Naive thymus-derived CD4-positive, alpha-beta T cell (primary cell): ENCODE measurements around the gene TBC1D10A. TPM values are rescaled to one million over a fixed set of nuclear protein-coding genes. Genes with fewer than 3 reads are reported as not detected.

Source experiments
- ATAC-seq: fragments of 150-1000 bp; cut with Tn5 transposase; 2 replicates; pipeline ENCODE4 v1.10.0; 2021; ENCODE audit warnings: mild to moderate bottlenecking, moderate library complexity
- CTCF ChIA-PET: fragments of 350-600 bp; sonication (Branson Sonifier 250); formaldehyde crosslinking; loops from one replicate; lab custom pipeline; 2021; ENCODE audit warnings: antibody characterized with exemption; lab: Charles Lee
- POLR2A ChIA-PET: fragments of 350-600 bp; sonication (Branson Sonifier 250); formaldehyde crosslinking; loops from one replicate; lab custom pipeline; 2021; ENCODE audit warnings: antibody characterized with exemption, inconsistent platforms; lab: Charles Lee
- DNase-seq, 9 donors: peaks; one replicate each; pipeline versions ENCODE4 v3.0.0 to v3.0.0-alpha.2; 2020 to 2022; ENCODE audit warnings: mixed read lengths in 1 of 9
- H3K27ac ChIP-seq: one replicate; pipeline ENCODE4 v1.7.0; 2013; ENCODE audit warnings: mild to moderate bottlenecking, low read depth, low read length, moderate library complexity
- H3K27me3 ChIP-seq, 2 donors: one replicate each; pipeline ENCODE4 v1.7.0; 2013; ENCODE audit warnings: low read length in 2 of 2, mild to moderate bottlenecking in 2 of 2, moderate library complexity in 2 of 2; ENCODE audit not compliant: control insufficient read depth in 2 of 2, insufficient read depth in 2 of 2
- H3K36me3 ChIP-seq, 3 experiments: 1 replicate in 2 of 3; 2 replicates in 1 of 3; pipeline ENCODE4 v1.7.0; 2013; ENCODE audit warnings: low read length in 3 of 3, mild to moderate bottlenecking in 3 of 3, moderate library complexity in 1 of 3; ENCODE audit not compliant: insufficient read depth in 3 of 3, control insufficient read depth in 2 of 3
- H3K4me1 ChIP-seq, 2 donors: one replicate each; pipeline ENCODE4 v1.7.0; 2013; ENCODE audit warnings: low read length in 2 of 2, mild to moderate bottlenecking in 2 of 2, moderate library complexity in 1 of 2; ENCODE audit not compliant: control insufficient read depth in 2 of 2, insufficient read depth in 2 of 2
- H3K4me3 ChIP-seq: 2 replicates; pipeline ENCODE4 v1.7.0; 2013; ENCODE audit warnings: mild to moderate bottlenecking, low read length
- H3K9me3 ChIP-seq, 3 experiments: 1 replicate in 2 of 3; 2 replicates in 1 of 3; pipeline ENCODE4 v1.7.0; 2013; ENCODE audit warnings: low read length in 3 of 3; ENCODE audit not compliant: control insufficient read depth in 2 of 3
- H3K27ac Mint-ChIP-seq, 9 donors: one replicate each; pipeline ENCODE4 v1.8.0; 2020 to 2022; ENCODE audit warnings: mixed read lengths in 9 of 9, mild to moderate bottlenecking in 8 of 9, moderate library complexity in 5 of 9, inconsistent platforms in 2 of 9
- H3K27me3 Mint-ChIP-seq, 5 donors: one replicate each; pipeline ENCODE4 v1.8.0; 2021 to 2022; ENCODE audit warnings: mixed read lengths in 5 of 5, mild to moderate bottlenecking in 1 of 5
- H3K36me3 Mint-ChIP-seq, 5 donors: one replicate each; pipeline ENCODE4 v1.8.0; 2020 to 2022; ENCODE audit warnings: mixed read lengths in 5 of 5, mild to moderate bottlenecking in 3 of 5, inconsistent platforms in 1 of 5
- H3K4me1 Mint-ChIP-seq, 7 donors: one replicate each; pipeline ENCODE4 v1.8.0; 2020 to 2022; ENCODE audit warnings: mixed read lengths in 7 of 7, mild to moderate bottlenecking in 3 of 7, inconsistent platforms in 1 of 7
- H3K4me3 Mint-ChIP-seq, 10 donors: one replicate each; pipeline ENCODE4 v1.8.0; 2020 to 2022; ENCODE audit warnings: mild to moderate bottlenecking in 10 of 10, mixed read lengths in 10 of 10, moderate library complexity in 6 of 10, inconsistent platforms in 2 of 10
- H3K9me3 Mint-ChIP-seq, 11 donors: one replicate each; pipeline ENCODE4 v1.8.0; 2020 to 2022; ENCODE audit warnings: mixed read lengths in 11 of 11, mild to moderate bottlenecking in 4 of 11, inconsistent platforms in 1 of 11, moderate library complexity in 1 of 11
- intact Hi-C, 2 donors: fragments of 100-400 bp; cut with micrococcal nuclease; formaldehyde crosslinking; loops; one replicate each; pipeline ENCODE4 v1.15.1; 2023
- polyA plus RNA-seq, 2 donors: library from polyadenylated mRNA; unstranded; fragments of 300-500 nt; fragmentation: Illumina TruSeq; gene quantifications; one replicate each; pipeline ENCODE4 v1.2.3, GENCODE V29; 2021
- total RNA-seq, 6 experiments: library from RNA in 5 of 6; stranded (reverse) in 5 of 6; gene quantifications; 1 replicate in 5 of 6; 2 replicates in 1 of 6; pipeline ENCODE4 v1.2.3 and lab custom pipeline; 2021 to 2026

The TBC1D10A gene
- total and polyA plus RNA-seq, 7 experiments from 2014 or later: 47.2 to 84.7 (median 70.9) TPM

DNA sequence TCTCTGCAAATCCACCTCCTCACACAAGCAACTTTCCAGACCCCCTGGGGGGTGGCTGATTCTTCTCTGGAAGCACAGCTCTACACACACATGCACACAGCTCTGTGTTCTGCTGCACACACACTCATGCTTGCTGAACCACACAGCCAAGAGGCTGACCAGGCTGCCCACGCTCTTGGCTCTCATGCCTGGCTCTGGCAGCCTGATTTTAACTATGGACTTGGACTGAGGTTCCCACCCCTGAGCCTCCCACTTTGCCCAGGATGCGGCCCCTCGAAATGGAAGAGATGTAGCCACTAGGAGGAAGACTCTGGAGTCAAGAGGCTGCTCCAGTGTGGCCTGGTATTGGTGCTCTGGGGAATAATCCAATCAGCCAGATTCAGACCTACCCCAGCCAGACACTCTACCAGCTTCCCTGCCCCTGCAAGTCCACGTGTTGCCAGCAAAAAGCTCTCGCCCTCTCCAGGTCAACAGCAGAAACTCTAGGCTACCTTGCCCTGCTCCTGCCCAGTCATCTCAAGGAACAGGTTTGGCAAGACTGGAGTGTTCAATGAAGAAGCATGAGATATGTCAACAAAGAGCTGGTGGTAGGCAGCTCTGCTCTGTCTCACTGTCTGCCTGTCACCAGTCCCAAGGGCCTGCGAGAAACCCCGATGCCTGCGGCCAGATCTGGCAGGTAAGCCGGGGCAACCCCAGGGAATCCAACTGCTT lies 28.6 kb downstream of the TBC1D10A start:
- ChIA-PET POLR2A (interaction anchor here (2.2 to 48.9 kb wide), 3 partner anchors 3 to 58 kb away, joined by 13 to 1265 read pairs (median 1265); partner anchors contain the start of genes CASTOR1, CCDC157, SF3A1 and TBC1D10A), CTCF (interaction anchor here (0.7 to 7.4 kb wide), 4 partner anchors 9 to 126 kb away, joined by 3 to 48 read pairs (median 5); partner anchors contain the start of genes CASTOR1 and RNF215)
- Mint-ChIP-seq H3K27me3 (no peaks in the 10 kb centered on the region), H3K36me3 (peaks cover under 1 to 50% (median 32%) of the 10 kb centered on the region in 5 donors), H3K4me3 (peak overlapping the region in 9 of 10 donors; percentile 21 to 80 (median 72)), H3K4me1 (peaks cover 47 to 99% (median 88%) of the 10 kb centered on the region in 7 donors), H3K9me3 (no peaks in the 10 kb centered on the region), H3K27ac (peak overlapping the region; percentile 46 to 98 (median 97))
- Histone ChIP-seq H3K27ac (peak overlapping the region; percentile 77), H3K36me3 (peaks cover 0 to 61% (median 16%) of the 10 kb centered on the region in 3 experiments), H3K4me3 (no peak overlapping the region), H3K27me3 (no peaks in the 10 kb centered on the region), H3K9me3 (no peaks in the 10 kb centered on the region), H3K4me1 (peaks cover 26 to 83% of the 10 kb centered on the region in 2 donors)
- intact Hi-C loops: no loop called here
- no peak for DNase-seq
- no peak for ATAC-seq

GRCh38 chr22:30297276-30297990 lies 29.3 kb downstream of the TBC1D10A start:
- H3K4me3 ChIP-seq: peak overlapping the region; percentile 8
- Mint-ChIP-seq H3K36me3 (peaks cover 3 to 48% (median 28%) of the 10 kb centered on the region in 5 donors), H3K4me1 (peaks cover 40 to 92% (median 83%) of the 10 kb centered on the region in 7 donors), H3K4me3 (peak overlapping the region in 9 of 10 donors; percentile 63 to 82 (median 77)), H3K27ac (peak overlapping the region; percentile 74 to 98 (median 97)), H3K9me3 (no peaks in the 10 kb centered on the region), H3K27me3 (no peaks in the 10 kb centered on the region)
- DNase-seq (no peak), ATAC-seq (no peak)
- CTCF ChIA-PET: interaction anchor here (1.6 to 7.4 kb wide), 2 partner anchors 8 to 127 kb away, joined by 4 to 48 read pairs; partner anchors contain the start of gene CASTOR1
- POLR2A ChIA-PET: interaction anchor here (0.9 to 48.9 kb wide), 4 partner anchors 4 to 126 kb away, joined by 3 to 1265 read pairs (median 639); partner anchors contain the start of genes CASTOR1, CCDC157, SF3A1 and TBC1D10A
- intact Hi-C loops: no loop called here
- H3K27me3 ChIP-seq: no peaks in the 10 kb centered on the region
- H3K27ac ChIP-seq: peak overlapping the region; percentile 77
- peaks cover 19 to 76% of the 10 kb centered on the region in 2 donors for H3K4me1 ChIP-seq
- peaks cover 0 to 68% (median 17%) of the 10 kb centered on the region in 3 experiments for H3K36me3 ChIP-seq
- H3K9me3 ChIP-seq: no peaks in the 10 kb centered on the region

- ChIA-PET CTCF (interaction anchor here (0.9 to 1.6 kb wide), 4 partner anchors 9 to 189 kb away, joined by 3 to 11 read pairs (median 4); no protein-coding TSS in a partner anchor), POLR2A (interaction anchor here (0.9 to 48.9 kb wide), 4 partner anchors 4 to 127 kb away, joined by 3 to 1265 read pairs (median 636); partner anchors contain the start of genes CASTOR1, CCDC157, SF3A1 and TBC1D10A)
- intact Hi-C loops: loop anchor here in 1 of 2 donors (1.0 kb wide), 1 partner anchor 8 kb away; no protein-coding TSS in a partner anchor
- Histone ChIP-seq H3K4me3 (no peak overlapping the region), H3K4me1 (peaks cover 13 to 70% of the 10 kb centered on the region in 2 donors), H3K9me3 (no peaks in the 10 kb centered on the region), H3K27ac (peak overlapping the region; percentile 77), H3K27me3 (no peaks in the 10 kb centered on the region), H3K36me3 (peaks cover 0 to 73% (median 23%) of the 10 kb centered on the region in 3 experiments)
- peak overlapping the region; percentile 23 to 82 (median 77) for H3K4me3 Mint-ChIP-seq
- DNase-seq (no peak), ATAC-seq (no peak)
- peak overlapping the region; percentile 74 to 98 (median 97) for H3K27ac Mint-ChIP-seq
- no peaks in the 10 kb centered on the region for H3K9me3 Mint-ChIP-seq
- H3K27me3 Mint-ChIP-seq: no peaks in the 10 kb centered on the region
- H3K4me1 Mint-ChIP-seq: peaks cover 34 to 87% (median 79%) of the 10 kb centered on the region in 7 donors
- H3K36me3 Mint-ChIP-seq: peaks cover 3 to 47% (median 27%) of the 10 kb centered on the region in 5 donors
These were observed 29.9 kb downstream of the TBC1D10A start for GRCh38 chr22:30296833-30297232.

DNA sequence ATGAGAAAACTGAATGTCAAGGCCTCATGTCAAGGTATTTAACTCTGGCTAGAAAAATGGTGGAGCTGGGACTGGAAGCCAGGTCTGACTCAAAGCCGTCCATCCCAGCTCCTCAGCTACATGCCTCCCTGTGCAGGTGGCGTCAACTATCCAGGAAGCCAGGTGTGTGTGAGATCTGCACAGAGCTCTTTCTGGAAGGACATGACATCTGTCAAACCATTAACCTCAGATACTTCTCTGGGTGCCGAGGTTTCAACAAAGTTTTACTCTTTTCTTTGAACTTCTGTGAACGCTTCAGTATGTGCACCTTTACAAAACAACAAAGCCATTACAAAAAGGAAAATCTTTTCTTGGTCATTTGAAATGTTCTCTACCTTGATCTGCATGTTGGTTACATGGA lies 30.4 kb downstream of the TBC1D10A start:
- ATAC-seq (peak; percentile 58), DNase-seq (peak in 7 of 9 donors; percentile 26 to 71 (median 52))
- ChIA-PET POLR2A (interaction anchor here (0.9 to 48.9 kb wide), 5 partner anchors 5 to 128 kb away, joined by 3 to 1265 read pairs (median 8); partner anchors contain the start of genes CASTOR1, CCDC157, SEC14L2 and SF3A1), CTCF (interaction anchor here (0.5 to 1.5 kb wide), 6 partner anchors 8 to 188 kb away, joined by 3 to 11 read pairs (median 4); partner anchors contain the start of gene RNF215)
- peak overlapping the region; percentile 74 to 98 (median 97) for H3K27ac Mint-ChIP-seq
- peaks cover 3 to 44% (median 23%) of the 10 kb centered on the region in 5 donors for H3K36me3 Mint-ChIP-seq
- Histone ChIP-seq H3K36me3 (peaks cover 0 to 73% (median 26%) of the 10 kb centered on the region in 3 experiments), H3K4me1 (peaks cover 8 to 64% of the 10 kb centered on the region in 2 donors), H3K27me3 (no peaks in the 10 kb centered on the region), H3K9me3 (no peaks in the 10 kb centered on the region), H3K4me3 (peak overlapping the region; percentile 14), H3K27ac (peak overlapping the region; percentile 77)
- H3K4me3 Mint-ChIP-seq: peak overlapping the region; percentile 23 to 82 (median 77)
- H3K9me3 Mint-ChIP-seq: no peaks in the 10 kb centered on the region
- no peaks in the 10 kb centered on the region for H3K27me3 Mint-ChIP-seq
- peaks cover 28 to 85% (median 74%) of the 10 kb centered on the region in 7 donors for H3K4me1 Mint-ChIP-seq
- intact Hi-C loops: loop anchor here in 1 of 2 donors (1.0 kb wide), 1 partner anchor 9 kb away; no protein-coding TSS in a partner anchor

- intact Hi-C loops: no loop called here
- H3K27me3 ChIP-seq: no peaks in the 10 kb centered on the region
- H3K27ac Mint-ChIP-seq: peak overlapping the region; percentile 74 to 98 (median 97)
- peak overlapping the region in 7 of 10 donors; percentile 16 to 82 (median 77) for H3K4me3 Mint-ChIP-seq
- H3K9me3 ChIP-seq: no peaks in the 10 kb centered on the region
- peaks cover 32 to 85% (median 70%) of the 10 kb centered on the region in 7 donors for H3K4me1 Mint-ChIP-seq
- no peak for ATAC-seq
- no peaks in the 10 kb centered on the region for H3K27me3 Mint-ChIP-seq
- ChIA-PET CTCF (interaction anchor here (0.5 to 1.5 kb wide), 6 partner anchors 8 to 187 kb away, joined by 3 to 11 read pairs (median 4); partner anchors contain the start of gene RNF215), POLR2A (interaction anchor here (0.6 to 32.8 kb wide), 4 partner anchors 25 to 296 kb away, joined by 3 to 1265 read pairs (median 6); partner anchors contain the start of genes CCDC157, PES1, SEC14L2 and SF3A1)
- H3K9me3 Mint-ChIP-seq: no peaks in the 10 kb centered on the region
- DNase-seq: no peak
- H3K4me3 ChIP-seq: no peak overlapping the region
- peaks cover 4 to 63% of the 10 kb centered on the region in 2 donors for H3K4me1 ChIP-seq
- peak overlapping the region; percentile 77 for H3K27ac ChIP-seq
- H3K36me3 Mint-ChIP-seq: peaks cover 3 to 37% (median 20%) of the 10 kb centered on the region in 5 donors
- peaks cover 0 to 71% (median 26%) of the 10 kb centered on the region in 3 experiments for H3K36me3 ChIP-seq
These were observed 31.2 kb downstream of the TBC1D10A start for GRCh38 chr22:30295576-30295975.
